Middle frontal gyrus (tissue), 1 donor: ENCODE data around the gene LRRC18.

Experiments
- DNase-seq: peaks from one replicate; pipeline ENCODE4 v3.0.0-alpha.2; 2015; ENCODE audit warnings: low spot score; ENCODE audit errors: extremely low spot score

Gene LRRC18

DNA sequence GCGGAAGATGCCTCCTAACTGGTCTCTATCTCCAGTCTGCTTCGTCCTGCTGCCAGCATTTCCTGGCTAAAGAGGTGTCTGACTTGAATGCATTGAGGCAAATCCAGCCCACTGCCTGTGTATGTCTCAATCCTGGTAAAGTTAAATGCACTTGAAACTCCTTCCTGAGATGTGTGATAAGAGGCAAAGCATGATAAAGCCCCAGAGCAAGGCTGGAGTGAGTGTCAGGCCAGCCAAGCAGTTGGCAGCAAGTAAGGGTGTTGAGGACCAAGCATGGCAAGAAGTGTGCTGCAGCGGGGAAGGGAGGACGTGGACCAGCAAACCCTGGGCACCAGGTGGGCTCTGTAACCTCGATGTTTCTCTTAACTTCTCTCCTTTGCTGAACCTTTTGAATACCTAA lies 29.1 kb downstream of the LRRC18 start:
- DNase-seq = no peak

DNA sequence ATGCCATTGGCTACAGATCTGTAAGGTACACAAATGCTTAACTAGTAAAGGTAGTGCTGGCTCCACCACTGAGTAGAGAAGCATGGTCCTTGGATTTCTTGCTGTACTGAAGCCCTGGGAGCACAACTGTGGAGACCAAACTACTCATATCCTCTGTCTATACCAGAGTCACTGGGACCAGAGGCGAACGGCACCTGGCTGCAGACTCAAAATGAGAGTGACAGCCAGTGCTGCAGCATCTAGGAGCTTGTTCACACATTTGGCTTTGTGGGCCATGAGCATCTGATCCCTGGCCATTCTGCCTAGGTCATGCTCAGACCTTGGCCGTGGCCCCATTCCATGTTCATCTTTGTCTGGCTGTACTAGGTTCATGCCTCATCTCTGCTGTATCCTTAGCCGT lies 31.9 kb downstream of the LRRC18 start:
- DNase-seq = no peak

DNA sequence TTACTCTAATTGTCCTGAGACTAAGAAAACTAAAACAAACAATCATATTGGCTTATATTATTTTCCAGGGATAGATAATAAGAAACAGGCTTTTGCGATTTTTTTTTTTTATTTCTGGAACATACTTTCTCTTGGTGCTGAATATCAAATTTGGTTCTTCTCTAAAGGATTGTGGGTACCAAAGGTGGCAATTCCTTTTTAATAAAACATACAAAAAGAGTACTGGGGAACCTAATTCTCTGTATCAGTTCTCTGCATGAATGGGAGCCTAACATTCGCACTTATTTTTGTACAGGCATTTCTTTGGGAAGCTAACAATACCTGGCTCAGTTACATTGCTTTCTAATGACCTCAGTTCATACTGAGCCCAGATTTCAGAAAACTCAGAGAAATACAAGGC lies 32.8 kb downstream of the LRRC18 start:
- no peak for DNase-seq

DNA sequence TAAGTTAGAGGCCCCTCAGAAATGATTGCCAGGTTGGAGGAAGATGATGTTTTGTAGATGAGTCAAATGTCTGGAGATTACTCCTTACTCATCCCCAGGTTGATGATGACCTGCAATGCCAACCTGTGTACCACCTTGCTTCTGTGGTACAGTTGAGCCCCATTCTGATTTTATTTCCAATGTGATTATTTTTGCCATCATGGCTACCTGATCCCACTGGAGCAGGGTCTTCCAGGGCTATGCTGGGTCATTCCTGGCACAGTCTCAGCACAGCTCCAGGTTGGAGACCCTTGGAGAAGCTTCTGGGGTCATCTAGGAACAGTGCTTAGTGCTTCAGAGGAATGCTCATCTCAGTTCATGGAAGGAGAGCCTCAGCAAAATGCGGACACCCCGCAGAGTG lies 34.3 kb downstream of the LRRC18 start:
- no peak for DNase-seq

DNA sequence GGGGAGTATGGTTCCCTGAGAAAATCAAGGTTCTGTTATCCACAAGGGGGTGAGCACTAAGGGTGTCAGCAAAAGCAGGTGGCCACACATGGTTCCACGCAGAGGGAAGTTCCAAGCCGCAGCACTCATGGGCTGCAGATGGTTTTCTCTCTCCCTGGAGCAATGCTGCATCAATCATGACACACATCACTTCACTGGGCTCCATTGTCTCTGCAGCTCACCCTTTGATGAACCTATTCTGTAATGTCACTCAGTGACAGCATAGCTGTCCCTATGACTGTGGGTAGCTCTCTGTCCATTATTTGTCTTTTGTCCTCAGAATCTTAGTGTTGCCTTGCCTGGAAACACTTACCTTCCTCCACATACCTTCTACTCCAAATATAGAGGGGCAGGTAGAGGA lies 34.8 kb downstream of the LRRC18 start:
- no peak for DNase-seq

DNA sequence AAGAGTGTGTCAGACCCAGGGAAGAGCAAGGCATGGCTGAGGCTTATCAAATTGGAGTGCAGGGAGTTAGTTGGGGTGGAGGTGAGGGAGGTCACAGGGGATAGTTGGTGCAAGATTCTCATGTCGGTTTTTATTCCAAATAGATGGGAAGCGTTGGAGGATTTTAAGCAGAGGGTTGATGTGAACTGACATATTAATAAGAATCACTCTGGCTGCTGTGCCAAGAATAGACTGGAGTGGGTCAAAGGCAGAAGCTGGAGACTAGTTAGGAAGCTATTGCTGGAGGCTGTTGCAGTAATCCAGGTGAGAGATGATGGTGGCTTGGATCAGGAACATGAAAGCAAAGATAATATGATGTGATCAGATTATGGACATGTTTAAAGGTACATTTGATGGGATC lies 36.5 kb downstream of the LRRC18 start:
- DNase-seq = no peak

DNA sequence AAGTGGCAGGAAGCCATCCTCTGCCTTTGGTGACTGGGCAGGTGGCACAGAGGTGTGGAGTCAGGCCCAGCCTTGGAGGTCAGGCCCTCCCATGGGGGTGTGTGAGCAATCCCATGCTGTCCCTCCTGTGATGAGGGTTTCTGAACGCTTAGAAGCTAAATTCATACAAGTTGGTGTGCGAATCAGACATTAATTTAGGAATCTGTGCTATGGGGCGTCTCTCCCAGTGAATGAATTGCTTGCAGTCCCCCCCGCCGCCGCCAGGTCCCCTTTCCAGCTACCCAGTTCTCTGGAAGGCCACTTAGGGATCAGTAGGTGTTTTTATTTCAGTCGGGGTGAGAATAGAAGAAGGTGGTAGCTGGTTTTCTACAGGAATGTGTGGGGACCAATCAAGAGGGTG lies 37.5 kb downstream of the LRRC18 start:
- DNase-seq = no peak

DNA sequence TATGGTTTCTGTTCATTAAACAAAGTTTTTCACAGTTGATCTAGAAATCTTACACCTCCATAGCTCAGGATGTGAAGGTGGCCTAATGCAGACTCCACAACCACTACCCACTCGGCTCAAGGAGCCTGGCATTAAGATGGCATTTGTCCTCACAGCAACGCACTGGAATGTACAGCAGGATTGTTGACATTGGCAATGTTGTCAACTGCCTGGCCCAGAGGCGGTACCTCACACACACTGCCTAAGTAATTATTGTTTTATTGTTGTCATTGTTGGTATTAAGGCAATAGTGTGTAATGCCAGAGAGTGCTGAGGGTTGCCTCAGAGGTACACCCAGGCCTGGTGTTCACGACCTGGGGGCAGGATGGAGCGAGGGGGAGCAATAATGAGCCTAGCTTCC lies 38.3 kb downstream of the LRRC18 start:
- DNase-seq = no peak

DNA sequence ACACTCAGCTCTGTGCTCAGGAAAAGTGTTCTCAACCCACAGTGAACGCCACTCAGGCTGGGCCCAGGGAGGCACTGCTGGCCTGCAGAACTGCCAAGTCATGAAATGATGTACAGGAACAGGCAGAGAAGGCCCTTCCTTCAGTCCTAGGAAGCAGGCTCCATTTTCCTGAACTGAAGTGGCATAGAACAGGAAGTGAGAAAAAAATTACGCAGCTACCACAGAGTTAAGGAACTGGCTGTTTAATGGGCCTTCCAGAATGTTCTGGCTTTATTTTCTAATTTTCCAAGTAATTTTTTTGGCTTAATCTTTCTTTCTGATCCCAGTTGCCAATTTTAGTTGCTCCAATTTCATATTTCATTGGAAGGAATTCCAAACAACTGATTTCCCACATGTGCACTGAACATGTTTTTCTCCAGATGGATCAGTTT lies 39.3 kb downstream of the LRRC18 start:
- DNase-seq = no peak

DNA sequence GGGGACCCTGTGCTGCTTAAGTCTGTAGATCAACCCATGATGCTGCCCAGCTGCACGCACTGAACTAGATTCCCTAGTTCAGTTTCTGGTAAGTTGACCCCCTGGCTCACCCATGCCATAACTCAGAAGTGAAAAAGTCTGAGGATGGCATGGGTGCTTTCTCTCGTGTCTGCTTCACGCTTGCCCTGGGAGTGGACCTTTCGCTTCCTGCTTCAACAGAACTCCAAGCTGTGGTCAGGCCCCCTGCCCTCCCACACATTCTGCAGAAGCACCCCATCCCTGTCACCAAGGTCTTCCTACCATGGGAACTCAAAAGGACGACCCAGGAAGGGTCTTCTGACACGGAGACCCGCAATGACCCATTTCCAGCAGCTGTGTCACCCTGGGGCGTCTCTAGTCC lies 39.9 kb downstream of the LRRC18 start:
- no peak for DNase-seq

DNA sequence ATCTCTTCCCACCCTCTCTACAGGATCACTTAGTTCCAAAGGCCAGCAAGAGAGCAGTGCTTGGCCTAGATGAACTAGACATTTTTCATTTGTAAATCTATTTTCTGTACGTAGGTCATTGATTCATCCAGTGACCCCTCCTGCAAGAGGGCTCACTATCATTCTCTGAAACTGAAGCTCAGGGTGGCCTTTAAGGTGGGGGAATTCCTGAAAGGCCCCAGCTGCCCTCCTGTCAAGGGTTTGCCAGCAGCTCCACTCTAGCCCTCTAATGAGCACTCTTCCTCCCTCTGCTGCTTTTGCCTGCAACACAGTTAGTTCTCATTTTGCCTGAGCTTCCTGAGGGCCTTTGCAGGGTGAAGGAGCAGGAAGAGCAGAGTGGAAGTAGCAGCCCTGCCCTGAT lies 41.2 kb downstream of the LRRC18 start:
- DNase-seq = no peak

DNA sequence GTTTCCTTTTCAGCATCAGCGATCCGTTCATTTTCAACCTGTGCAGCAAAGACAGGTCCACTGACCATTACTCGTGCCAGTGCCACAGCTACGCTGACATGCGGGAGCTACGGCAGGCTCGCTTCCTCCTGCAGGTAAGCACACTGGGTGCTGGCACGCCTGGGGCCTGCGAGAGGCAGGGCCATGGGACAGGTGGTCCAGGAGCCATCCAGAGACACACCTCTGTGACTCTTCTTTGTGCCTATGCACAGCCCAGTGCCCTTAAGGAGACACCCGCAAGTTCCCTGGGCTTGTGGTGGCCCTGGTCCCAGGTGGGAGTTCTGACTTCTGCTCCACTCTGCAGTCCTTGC lies 42.2 kb downstream of the LRRC18 start:
- DNase-seq = no peak

DNA sequence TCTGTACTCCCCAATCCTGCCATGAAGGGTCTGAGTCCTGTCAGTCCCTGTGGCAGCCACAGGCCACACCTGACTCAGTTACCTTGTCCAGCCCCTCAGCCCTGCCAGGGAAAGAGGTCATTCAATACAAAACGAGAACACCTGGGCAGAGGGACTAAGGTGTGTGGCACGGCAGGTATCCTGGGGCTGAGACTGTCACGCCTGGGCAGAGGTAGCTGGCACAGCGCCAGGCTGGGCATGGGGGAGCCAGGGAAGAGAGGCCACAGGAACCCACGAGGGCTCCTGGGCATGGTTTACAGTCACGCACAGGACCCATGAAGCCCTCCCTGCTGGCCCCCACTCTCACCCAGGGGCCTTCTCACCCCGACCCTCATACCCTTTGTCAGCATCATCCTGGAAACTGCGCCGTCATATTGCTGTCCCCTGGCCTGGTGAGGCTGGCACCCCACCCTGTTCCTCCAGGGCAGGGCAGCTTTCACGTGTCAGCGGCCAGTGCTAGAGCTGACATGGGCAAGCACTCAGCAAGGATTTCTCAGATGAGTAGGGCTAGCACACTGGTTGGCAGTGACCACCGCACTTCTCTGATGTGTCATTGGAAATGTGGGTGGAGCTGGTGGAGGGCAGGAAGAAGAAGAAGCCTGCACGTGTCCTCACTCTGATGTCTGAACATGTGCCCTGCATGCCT lies 42.7 kb downstream of the LRRC18 start:
- DNase-seq = no peak

DNA sequence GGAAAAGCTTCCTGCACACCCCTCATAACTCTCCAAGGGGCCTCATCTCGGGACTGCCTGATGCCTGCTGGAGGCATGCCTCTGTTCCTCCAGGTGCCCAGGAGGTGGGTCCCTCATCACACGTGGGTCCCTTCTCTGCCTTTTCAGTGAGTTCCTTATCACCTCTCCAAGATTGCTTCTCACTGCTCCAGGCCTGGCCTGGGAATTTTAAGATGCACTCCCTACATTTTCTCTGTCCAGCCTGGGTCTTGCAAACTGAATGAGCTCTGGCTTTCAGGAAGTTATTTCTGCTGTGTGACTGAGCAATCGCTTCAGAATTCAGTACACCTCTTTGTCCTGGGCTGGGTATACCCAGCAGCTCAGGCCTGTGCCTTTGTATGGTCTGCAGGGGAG lies 43.8 kb downstream of the LRRC18 start:
- DNase-seq = no peak

DNA sequence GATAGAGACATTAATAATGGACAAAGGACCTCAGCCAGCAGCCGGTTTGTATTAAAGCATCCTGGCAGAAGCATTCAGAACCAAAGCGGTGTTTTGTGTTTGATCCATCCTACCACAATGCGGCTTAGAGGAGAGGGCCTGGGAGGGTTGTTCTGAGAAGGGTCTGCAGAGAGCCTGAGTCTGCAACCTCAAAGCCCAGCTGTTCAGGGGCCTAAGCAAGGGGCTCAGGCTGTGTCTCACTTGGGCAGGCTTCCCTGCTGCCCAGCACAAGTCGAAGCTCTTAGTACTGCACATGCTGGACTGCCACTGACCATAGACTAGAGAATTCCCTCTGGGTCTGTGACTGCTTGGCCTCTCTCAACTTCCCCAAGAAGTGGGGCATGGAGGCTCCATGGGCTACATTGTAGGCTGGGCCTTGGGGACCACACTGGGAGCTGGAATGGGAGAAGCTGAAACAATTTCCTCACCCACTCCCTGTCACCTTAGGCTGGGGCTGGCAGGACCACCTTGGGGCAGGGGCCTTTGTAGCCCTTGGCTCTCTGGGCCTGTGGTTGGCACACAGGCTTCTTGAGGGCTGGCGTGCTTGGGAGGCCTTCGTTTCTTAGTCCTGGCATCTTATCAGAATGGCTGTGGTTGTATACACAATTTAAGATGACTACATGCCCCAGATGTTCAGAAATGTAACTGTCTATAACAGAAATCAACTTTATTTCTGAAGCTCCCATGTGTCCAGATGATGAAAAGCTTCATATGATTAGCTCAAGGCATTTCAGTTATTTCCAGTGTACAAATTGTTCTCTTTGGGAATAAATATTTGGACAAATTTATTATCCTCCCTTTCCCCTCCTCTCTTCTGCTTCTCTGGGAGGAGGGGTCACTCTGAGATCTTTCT lies 44.5 kb downstream of the LRRC18 start:
- DNase-seq = no peak

DNA sequence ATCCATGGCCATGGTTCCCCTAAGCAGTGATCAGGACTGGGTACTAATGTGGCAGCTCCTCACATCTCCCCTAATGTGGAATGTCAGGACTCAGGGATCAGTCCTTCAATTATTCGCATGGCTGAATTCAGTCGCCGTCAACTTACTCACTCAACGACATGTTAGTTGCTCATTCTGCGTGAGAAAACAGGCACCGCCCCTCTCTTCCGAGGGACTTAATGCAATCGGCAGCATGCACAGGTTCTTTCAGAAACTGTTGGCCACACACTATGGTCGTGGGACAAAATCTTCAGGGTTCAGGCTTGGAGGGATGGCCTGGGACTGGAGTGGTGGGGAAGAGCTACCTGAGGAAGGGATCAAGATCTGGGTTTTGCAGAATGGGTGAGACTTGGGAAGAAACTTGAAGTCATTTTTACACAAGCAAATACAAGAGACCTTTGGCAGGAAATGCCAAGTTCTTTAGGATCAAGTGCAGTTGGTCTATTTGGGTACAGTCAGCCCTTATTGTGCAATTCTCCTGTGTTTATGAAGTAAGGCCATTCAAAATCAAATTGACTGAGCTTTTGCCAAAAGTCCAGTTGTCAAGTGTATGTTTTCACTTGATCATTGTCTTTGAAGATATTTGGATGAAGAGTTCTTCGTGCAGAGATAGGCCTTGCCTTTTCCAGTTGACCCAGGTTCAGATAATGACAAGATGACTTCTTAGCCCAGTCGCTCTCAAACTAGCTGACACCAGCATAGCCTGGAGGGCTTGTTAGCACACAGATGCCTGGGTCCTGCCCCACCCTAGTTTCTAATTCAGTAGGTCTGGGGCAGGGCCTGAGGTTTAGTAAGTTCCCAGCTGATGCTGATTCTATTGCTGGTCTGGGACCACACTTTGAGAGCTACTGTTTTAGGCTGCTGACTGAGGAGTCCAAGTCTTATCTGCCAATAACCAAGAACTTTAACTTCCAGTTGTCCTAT lies 48.5 kb downstream of the LRRC18 start:
- no peak for DNase-seq

DNA sequence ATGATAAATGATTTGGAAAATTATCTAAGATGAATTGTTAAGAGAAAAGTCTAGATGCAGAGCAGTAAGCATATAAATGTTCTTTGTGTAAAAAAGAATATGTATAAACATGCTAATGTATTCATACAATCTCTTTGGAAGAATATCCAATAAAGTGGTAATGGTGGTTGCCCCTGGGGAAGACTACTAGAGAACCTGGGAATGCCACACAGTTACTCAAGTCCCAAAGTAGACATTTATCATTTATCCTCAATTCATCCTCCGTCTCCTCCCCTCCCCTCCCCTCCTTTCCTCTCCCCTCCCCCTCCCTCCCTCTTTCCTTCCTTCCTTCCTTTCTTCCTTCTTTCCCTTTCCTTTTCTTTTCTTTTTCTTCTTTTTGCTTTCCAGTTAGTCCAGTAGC lies 51.7 kb downstream of the LRRC18 start:
- DNase-seq = no peak

DNA sequence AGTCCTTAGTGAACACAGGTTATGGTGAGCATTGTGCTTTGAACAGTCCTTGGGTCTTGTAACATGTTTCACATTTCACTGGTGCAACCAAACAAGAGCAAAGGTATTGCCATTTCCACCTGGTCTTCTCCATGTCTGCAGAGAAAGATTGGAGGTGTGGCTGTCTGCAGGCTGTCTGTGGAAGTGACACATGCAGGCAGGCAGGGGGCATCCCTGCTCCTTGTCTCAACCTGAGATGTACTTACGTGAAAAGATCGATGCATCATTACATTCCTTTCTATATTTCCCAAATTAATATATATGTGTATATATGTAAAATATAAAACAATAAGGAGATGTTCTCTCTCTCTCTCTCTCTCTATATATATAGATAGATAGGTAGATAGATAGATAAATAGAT lies 54.3 kb downstream of the LRRC18 start:
- DNase-seq = no peak

DNA sequence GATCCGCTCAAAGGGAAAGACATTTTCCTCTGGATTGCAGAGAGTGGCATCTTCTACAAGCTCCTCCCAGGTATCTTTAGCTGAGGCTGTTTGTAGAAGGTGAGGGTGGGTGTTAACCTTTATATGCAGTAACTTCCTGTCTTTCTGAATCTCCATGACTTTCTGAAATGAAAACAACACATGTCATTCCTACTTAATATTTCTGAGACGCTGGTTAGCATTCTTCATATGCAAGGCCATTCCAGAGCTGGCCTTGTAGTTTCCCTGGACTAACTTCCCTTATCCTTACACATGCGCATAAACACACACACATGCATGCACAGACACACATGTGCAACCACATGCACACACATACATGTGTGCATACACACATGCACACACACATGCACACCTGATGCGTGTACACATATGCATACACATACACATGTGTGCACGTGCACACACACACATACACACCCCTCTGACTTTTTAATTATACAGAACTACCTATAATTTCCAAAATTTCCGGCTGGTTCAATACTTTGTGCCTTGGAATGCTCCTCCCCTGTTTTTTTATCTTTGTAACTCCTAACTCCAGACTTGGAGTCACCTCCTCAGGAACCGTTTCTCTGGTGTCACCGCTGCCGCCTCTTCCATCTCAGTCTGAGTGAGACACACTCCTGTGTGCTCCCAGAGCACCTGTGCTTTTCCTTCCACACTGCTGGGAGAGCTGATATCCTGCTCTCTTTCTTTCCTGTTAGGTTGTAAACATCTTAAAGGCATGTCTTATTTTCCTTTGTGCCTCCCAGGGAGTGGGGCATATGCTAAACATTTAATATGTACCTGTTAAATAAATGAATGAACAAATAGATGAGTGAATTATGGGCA lies 55.2 kb downstream of the LRRC18 start:
- DNase-seq = no peak

DNA sequence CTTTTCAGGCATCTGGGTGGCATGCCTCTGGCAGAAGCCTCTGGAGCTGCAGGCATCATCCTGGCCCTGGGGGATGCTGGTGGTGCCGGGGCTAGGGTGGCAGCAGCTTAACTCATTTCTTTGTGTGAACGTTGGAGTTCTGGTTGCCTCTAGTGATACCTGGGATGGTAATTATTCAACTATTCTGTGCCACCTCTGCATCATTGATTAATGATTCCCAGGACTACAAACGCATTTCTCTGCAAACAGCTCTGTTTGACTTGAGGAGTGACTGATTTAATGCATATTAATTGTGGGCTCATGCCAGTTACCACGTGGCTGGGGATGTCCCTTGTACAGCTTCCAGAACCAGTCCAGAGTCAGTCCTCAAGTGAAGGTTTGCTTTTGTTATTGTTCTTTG lies 55.9 kb downstream of the LRRC18 start:
- DNase-seq = no peak

DNA sequence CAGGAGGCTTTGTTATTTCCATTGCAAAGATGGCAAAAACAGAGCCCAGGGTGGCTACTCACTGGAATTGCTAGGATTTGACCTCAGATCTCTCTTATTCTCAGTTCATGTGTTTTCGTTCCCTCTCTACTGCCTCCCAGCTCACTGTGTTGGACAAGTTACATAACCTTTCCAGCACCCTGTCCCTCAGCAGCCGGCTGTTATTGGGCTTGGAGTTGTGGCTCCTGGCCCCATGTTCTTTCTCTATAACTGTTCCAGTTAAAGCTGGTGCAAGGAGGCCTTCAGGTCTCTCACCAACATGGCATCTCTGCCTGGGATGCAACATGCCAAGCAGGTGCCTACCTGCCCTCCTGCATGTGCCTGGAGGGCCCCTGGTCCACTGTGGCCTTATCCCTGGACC lies 56.8 kb downstream of the LRRC18 start:
- DNase-seq = no peak
